H4 (cell line): ENCODE data around the gene SULT1C3. TPM values are rescaled to one million over a fixed set of nuclear protein-coding genes. Genes with fewer than 3 reads are reported as not detected.

Experiments
- DNase-seq: peaks from one replicate; pipeline ENCODE4 v3.0.0-alpha.2; 2015; ENCODE audit warnings: low spot score
- total RNA-seq: library from RNA; depleted of rRNA; stranded (reverse); fragments of >200 nt; shearing (Covaris generic); gene quantifications from 2 replicates; pipeline ENCODE4 v1.2.3, GENCODE V29; 2014; rRNA removed

SULT1C3 gene
- total RNA-seq, 1 experiment from 2014 or later: not detected

- DNase-seq: no peak
These were observed 61.8 kb downstream of the SULT1C3 start for GRCh38 chr2:108301558-108301957.

- no peak for DNase-seq
These were observed 65.2 kb downstream of the SULT1C3 start for GRCh38 chr2:108304975-108305374.

- no peak for DNase-seq
These were observed 66.1 kb downstream of the SULT1C3 start for GRCh38 chr2:108305901-108306300.

GRCh38 chr2:108309903-108310302 is 70.1 kb downstream of the SULT1C3 start:
- no peak for DNase-seq

Other genes with a start within 250 kb of the SULT1C3 start
- gene SULT1C2, start 48.9 kb downstream of the SULT1C3 start, total RNA-seq: 0.45 and 0.70 TPM in 2 replicates
- gene SULT1C4, start 138.0 kb downstream of the SULT1C3 start, total RNA-seq: 0.23 TPM in 1 of 2 replicates, not detected in the other
- 5.8 and 7.9 TPM in 2 replicates for gene GCC2, start 209.2 kb downstream of the SULT1C3 start, total RNA-seq